Activated CD8-positive, alpha-beta memory T cell treated with anti-CD3 and anti-CD28 coated beads for 48 hours (primary cell): ENCODE data around the gene UBE2O.

ENCODE experiments used
- DNase-seq, 3 experiments: peaks; one replicate each; pipeline ENCODE4 v3.0.0-alpha.2; 2020; ENCODE audit warnings: low read depth in 2 of 3, low spot score in 2 of 3

UBE2O gene

DNA sequence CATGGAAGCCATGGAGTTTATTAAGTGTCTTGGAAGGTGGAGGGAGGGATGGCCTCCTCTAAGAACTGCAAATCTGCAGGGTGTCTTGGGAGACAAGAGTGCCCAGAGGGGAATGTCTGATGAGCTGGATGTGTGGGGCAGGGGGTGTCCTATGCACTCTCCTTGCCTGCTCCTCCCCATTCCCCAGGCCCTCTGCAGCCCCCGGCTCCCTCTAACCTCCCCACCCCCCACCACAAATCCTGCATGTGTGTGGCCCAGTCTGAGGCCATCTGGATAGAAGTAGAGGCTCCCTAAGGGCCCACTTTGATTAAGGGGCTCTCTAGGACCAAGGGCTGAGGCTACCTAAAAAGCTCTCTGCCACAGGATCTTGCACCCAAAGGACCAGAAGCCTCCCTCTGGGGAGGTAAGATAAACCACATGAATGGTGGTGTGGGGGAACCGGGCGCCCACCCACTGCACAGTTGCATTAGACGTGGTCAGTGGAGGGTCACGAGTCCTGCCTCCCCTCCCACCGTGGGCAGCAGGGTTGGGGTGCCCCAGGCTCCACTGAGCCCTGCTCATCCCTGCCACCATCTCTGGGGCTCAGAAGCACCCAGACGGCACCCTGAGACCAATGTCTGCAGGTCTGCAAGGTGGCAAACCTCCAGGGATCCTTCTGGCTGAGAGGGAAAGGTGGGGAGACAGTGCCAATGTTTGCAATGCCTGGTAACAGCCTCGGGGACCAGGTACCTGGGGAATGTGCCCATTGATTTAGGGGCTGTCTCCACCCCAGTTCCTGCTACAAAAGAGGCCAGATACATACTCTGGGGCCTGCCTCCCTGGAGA lies 15.1 kb upstream of the UBE2O start:
- DNase-seq, result no peak

- no peak for DNase-seq
These were observed 14.4 kb upstream of the UBE2O start, which contains the start of gene AANAT for GRCh38 chr17:76467366-76467765. Gene AANAT (plus strand): TSS chr17:76467603. CDS start chr17:76468747, 1,144 bp downstream.

DNA sequence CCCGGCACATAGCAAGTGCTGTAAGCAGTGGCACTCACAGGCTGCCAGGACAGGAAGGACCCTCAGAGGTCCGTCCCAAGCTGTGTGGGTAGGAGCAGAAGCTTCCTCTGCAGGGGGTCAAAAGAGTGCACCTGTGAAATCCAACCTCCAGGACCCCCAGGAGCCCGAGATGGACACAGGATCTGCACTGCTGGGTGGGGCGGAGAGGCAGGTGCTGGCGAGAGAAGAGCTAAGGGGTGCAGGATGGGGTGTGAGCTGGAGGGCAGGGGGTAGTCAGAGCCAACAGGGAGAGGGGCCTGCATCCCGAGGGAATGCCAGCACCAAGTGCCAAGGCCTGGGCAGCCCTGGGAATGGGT lies 13.8 kb upstream of the UBE2O start:
- no peak for DNase-seq

- no peak for DNase-seq
These were observed 9.8 kb upstream of the UBE2O start for GRCh38 chr17:76462556-76463290.

- DNase-seq, result no peak
These were observed 9.0 kb upstream of the UBE2O start for GRCh38 chr17:76461765-76462555.

DNA sequence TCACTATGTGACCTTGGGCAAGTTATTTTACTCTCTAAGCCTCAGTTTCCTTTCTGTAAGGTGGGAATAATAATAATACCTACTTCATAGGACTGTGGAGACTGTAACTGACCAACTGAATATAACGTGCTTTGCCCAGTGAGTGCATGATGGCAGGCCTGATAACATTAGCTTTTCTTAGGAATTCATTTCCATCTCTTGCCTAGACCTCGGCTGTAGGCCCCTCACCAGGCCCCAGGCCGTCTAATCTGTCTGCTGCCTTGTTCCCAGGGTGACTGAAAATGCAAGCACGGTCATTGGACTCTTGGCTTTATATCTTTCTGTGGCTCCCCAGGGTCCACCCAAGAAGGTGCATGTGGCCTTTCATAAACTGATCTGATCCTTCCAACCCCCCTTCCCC lies 6.7 kb upstream of the UBE2O start:
- no peak for DNase-seq

GRCh38 chr17:76458580-76459490 lies 5.9 kb upstream of the UBE2O start:
- DNase-seq, result no peak

DNA sequence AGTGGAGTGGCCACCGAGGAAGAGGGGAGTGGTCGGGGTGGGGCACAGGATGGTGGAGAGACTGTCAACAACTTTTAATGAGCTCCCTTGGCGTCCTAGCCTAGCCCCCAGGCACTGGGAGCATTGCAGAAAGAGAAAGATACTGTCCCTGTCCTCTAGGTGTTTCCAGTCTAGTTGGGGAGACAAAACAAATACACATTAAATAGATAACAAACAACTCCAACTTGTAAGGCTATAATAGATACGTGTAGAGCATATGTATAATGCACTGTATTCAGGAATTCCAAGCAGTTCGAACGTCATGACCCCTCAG lies 435 bp upstream of the UBE2O start:
- no peak for DNase-seq

GRCh38 chr17:76452127-76452659 lies 759 bp downstream of the UBE2O start:
- DNase-seq, result no peak

DNA sequence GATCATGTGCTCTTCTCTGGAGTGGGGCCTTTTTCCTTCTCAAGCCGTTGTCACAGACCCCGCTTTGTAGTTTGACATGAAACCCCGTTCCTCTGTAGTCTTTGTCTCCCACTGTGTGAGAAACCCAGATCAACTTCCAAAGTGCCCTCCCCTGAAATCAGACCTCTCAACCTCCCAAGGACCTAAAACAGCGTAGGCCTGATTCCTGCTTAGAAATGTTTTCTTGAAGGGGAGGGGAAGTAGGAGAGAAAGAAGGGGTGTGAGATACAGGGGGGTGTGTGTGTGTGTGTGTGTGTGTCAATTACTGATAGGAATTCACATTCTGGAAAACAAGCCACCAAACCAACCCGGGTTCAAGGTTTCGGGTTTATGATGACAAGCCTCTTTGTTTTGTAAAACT lies 1.4 kb downstream of the UBE2O start:
- no peak for DNase-seq

DNA sequence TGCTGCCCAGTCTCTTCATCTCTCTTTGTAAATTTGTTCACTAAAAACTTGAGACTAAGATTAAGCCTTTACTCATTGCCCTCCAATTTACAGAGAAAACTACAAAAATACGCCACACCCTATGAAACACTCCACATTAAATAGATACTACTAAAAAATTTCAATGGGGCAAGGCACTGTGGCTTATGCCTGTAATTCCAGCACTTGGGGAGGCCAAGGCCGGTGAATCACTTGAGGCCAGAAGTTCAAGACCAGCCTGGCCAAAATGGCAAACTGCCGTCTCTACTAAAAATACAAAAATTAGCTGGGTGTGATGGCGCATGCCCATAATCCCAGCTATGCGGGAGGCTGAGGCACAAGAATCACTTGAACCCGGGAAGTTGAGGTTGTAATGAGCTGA lies 3.8 kb downstream of the UBE2O start:
- DNase-seq, result no peak

DNA sequence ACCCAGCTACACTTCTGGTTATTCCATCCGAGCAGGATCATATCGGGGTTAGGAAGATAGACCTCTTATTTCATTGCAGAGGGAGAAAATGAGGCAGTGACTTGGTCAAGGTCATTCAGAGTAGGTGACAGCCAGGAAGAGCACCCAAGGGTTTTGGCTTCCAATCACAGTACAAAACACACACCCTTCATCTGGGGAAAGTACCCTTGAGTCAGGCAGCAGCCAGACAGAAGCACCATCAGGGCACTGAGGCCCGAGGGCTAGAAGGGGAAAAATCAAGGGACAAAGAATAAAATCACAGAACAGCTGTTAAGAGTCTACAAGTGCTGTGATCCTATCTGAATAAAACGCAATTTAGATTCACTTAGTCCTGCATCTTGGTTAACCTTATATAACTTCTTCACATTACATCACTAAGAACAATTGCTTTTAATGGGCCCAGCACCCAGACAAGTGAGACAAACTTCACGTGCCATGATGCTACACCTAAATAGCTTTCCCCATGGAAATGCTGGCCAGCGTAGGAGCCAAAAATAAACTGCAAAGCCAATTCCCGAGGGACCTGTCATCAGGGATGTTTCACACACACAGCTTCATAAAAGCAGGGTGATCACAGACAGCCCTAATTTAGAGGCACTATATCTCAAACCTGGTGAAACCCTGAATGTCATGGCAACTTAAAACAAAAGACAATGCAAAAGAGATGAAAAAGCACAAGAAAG lies 4.9 kb downstream of the UBE2O start:
- no peak for DNase-seq

- no peak for DNase-seq
These were observed 6.3 kb downstream of the UBE2O start for GRCh38 chr17:76446449-76447231.

GRCh38 chr17:76445697-76446448 lies 7.1 kb downstream of the UBE2O start:
- DNase-seq, result no peak

DNA sequence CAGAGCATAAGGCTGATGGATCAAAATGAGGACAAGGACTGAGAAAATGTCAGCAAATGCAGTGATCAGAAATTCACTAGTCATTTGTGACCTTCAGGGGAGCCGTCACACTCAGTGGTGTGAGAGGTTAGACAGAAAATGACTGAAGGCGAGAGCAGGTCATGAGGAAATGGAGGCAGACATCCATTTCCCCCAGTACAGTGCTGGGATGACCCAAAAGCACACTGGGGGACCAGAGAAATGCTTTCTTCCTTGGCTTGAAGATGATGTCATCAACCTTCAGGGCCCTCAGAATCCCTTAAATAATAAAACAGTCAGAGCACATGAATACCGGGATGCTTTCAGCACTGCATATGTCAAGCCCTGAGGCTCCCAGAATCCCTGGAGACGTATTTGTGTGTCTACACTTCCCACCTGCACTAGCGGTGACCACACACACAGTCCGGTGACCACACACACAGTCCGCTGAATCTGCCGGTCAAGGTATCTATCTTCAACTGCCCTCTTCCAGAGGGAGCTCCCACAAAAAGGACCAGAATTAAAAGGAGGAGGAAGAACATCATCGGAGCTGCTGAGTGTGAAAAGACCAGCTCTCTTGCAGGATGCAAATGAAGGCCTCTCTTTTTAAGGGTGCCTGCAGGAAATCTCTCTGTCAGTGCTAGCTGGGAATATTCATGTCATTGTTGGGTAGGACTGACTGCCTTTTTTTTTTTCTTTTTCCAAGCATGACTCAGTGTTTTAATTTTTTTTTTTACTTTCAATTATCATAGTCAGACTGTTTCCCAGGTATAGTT lies 8.2 kb downstream of the UBE2O start:
- no peak for DNase-seq

GRCh38 chr17:76442341-76443338 lies 10.3 kb downstream of the UBE2O start:
- no peak for DNase-seq
